ENCODE measurements around the gene FKBP5. TPM values are rescaled to one million over a fixed set of nuclear protein-coding genes. Genes with fewer than 3 reads are reported as not detected.

Gene FKBP5
- total and polyA plus RNA-seq, 10 donors: 23.8 to 368 (median 148) TPM

- intact Hi-C loops (cut with DNase I; ENCODE audit: low total_unique reads): no loop called here
- Histone ChIP-seq H3K36me3 (peaks cover 0 to 65% (median 5%) of the 10 kb centered on the region in 6 donors), H3K4me3 (peak overlapping the region in 1 of 8 donors; percentile 44)
Observed at GRCh38 chr6:35603326-35604202, 85.2 kb downstream of the FKBP5 start.

GRCh38 chr6:35602133-35602946, 86.4 kb downstream of the FKBP5 start:
- H3K4me1 ChIP-seq: peaks cover 31 to 100% (median 78%) of the 10 kb centered on the region in 6 donors
- intact Hi-C loops (cut with DNase I; ENCODE audit: low total_unique reads): no loop called here
- 25 to 49% (median 32%) methylated on average over 6 of the region's 6 CpGs for WGBS, 5 donors
- H3K36me3 ChIP-seq: peaks cover 0 to 65% (median 2%) of the 10 kb centered on the region in 6 donors
- H3K4me3 ChIP-seq: peak overlapping the region in 2 of 8 donors; percentile 4 to 44
- H3K9me3 ChIP-seq: no peaks in the 10 kb centered on the region
- DNase-seq: peak; percentile 41
- H3K27me3 ChIP-seq (replicated peaks in 1 of 7): no peaks in the 10 kb centered on the region
- H3K27ac ChIP-seq: peak overlapping the region; percentile 82 to 97 (median 92)
- TF ChIP-seq CTCF (IDR thresholded peaks at IDR 0.05 in 8 of 11, conservative IDR thresholded peaks at IDR 0.05 in 3 of 11): no peak
- peak in 2 of 3 donors; percentile 30 to 43 for TF ChIP-seq POLR2A (IDR thresholded peaks at IDR 0.05)
- TF ChIP-seq POLR2AphosphoS5 (IDR thresholded peaks at IDR 0.05): peak in 1 of 3 donors; percentile 90

More at GRCh38 chr6:35603326-35604202, 85.2 kb downstream of the FKBP5 start:
- peak; percentile 61 for DNase-seq
- 90 to 96% (median 94%) methylated on average over 9 of the region's 9 CpGs for WGBS, 5 donors
- H3K27ac ChIP-seq: peak overlapping the region; percentile 82 to 97 (median 92)
- H3K4me1 ChIP-seq: peaks cover 26 to 99% (median 69%) of the 10 kb centered on the region in 6 donors
- TF ChIP-seq CTCF (IDR thresholded peaks at IDR 0.05 in 8 of 11, conservative IDR thresholded peaks at IDR 0.05 in 3 of 11) (no peak), POLR2AphosphoS5 (IDR thresholded peaks at IDR 0.05) (peak; percentile 15 to 52 (median 36)), POLR2A (IDR thresholded peaks at IDR 0.05) (no peak)
- H3K27me3 ChIP-seq (replicated peaks in 1 of 7): no peaks in the 10 kb centered on the region
- H3K9me3 ChIP-seq: no peaks in the 10 kb centered on the region

GRCh38 chr6:35601331-35602132, 87.2 kb downstream of the FKBP5 start:
- intact Hi-C loops (cut with DNase I; ENCODE audit: low total_unique reads): no loop called here
- peak; percentile 75 for DNase-seq
- Histone ChIP-seq H3K4me3 (peak overlapping the region in 2 of 8 donors; percentile 4 to 44), H3K27ac (peak overlapping the region; percentile 82 to 97 (median 92)), H3K9me3 (no peaks in the 10 kb centered on the region), H3K27me3 (replicated peaks in 1 of 7) (no peaks in the 10 kb centered on the region), H3K36me3 (peaks cover 0 to 65% (median 9%) of the 10 kb centered on the region in 6 donors), H3K4me1 (peaks cover 31 to 100% (median 86%) of the 10 kb centered on the region in 6 donors)
- TF ChIP-seq CTCF (IDR thresholded peaks at IDR 0.05 in 8 of 11, conservative IDR thresholded peaks at IDR 0.05 in 3 of 11) (no peak), POLR2AphosphoS5 (IDR thresholded peaks at IDR 0.05) (peak in 2 of 3 donors; percentile 29 to 95)
- WGBS, 5 donors: 8 to 24% (median 21%) methylated on average over 8 of the region's 8 CpGs

Data from spleen (tissue), 11 donors.